Gastroesophageal sphincter (tissue), 3 donors: Measurements from ENCODE around the gene KIF1A.

Source experiments
- EP300 ChIP-seq: sonication (generic); formaldehyde crosslinking; IDR thresholded peaks from one replicate; pipeline ENCODE4 v1.6.1; 2017; ENCODE audit warnings: antibody characterized with exemption, mild to moderate bottlenecking
- POLR2A ChIP-seq, 2 donors: fragments of 450-650 bp; IDR thresholded peaks; one replicate each; pipeline ENCODE4 v1.6.1; 2017; ENCODE audit warnings: antibody characterized with exemption in 2 of 2, mild to moderate bottlenecking in 2 of 2, moderate library complexity in 1 of 2
- POLR2AphosphoS5 ChIP-seq: sonication (generic); formaldehyde crosslinking; IDR thresholded peaks from one replicate; pipeline ENCODE4 v1.6.1; 2017; ENCODE audit warnings: antibody characterized with exemption
- TF ChIP-seq, protein P1 (sequence below), 4 experiments: fragments of 200-600 bp in 2 of 4; fragments of 450-650 bp in 2 of 4; sonication (generic) in 1 of 4; IDR thresholded peaks; one replicate each; pipeline ENCODE4 v1.5.1; 2017 to 2019; ENCODE audit warnings: antibody characterized with exemption in 4 of 4, mild to moderate bottlenecking in 2 of 4, moderate library complexity in 2 of 4

DNA sequence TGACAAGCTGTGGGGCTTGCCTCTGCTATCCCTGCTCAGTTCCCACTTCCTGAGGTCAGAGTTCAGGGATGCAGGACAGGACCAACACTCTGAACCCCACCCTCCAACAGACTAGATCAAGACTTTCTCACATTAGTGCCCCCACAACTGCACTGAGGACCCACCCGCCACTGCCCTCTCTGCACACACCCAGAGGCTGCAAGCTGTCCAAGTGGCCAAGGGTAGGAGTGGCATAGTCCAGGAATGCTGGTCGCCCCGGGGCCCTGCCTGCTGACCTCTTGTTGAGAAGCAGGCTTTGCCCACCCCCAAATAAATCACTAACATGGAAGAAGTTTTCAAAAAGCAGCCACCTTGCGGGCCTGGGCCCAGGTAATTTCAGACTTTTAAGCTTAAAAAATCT lies 5.5 kb upstream of the KIF1A start:
- TF ChIP-seq, protein P1, sequence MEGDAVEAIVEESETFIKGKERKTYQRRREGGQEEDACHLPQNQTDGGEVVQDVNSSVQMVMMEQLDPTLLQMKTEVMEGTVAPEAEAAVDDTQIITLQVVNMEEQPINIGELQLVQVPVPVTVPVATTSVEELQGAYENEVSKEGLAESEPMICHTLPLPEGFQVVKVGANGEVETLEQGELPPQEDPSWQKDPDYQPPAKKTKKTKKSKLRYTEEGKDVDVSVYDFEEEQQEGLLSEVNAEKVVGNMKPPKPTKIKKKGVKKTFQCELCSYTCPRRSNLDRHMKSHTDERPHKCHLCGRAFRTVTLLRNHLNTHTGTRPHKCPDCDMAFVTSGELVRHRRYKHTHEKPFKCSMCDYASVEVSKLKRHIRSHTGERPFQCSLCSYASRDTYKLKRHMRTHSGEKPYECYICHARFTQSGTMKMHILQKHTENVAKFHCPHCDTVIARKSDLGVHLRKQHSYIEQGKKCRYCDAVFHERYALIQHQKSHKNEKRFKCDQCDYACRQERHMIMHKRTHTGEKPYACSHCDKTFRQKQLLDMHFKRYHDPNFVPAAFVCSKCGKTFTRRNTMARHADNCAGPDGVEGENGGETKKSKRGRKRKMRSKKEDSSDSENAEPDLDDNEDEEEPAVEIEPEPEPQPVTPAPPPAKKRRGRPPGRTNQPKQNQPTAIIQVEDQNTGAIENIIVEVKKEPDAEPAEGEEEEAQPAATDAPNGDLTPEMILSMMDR (IDR thresholded peaks at IDR 0.05) = no peak
- TF ChIP-seq EP300 (no peak), POLR2AphosphoS5 (no peak), POLR2A (IDR thresholded peaks at IDR 0.05) (no peak)
